ENCODE data around the gene NDST1. TPM values are rescaled to one million over a fixed set of nuclear protein-coding genes. Genes with fewer than 3 reads are reported as not detected.

The NDST1 gene
- 86.9 and 110 TPM in 2 replicates for total RNA-seq

DNA sequence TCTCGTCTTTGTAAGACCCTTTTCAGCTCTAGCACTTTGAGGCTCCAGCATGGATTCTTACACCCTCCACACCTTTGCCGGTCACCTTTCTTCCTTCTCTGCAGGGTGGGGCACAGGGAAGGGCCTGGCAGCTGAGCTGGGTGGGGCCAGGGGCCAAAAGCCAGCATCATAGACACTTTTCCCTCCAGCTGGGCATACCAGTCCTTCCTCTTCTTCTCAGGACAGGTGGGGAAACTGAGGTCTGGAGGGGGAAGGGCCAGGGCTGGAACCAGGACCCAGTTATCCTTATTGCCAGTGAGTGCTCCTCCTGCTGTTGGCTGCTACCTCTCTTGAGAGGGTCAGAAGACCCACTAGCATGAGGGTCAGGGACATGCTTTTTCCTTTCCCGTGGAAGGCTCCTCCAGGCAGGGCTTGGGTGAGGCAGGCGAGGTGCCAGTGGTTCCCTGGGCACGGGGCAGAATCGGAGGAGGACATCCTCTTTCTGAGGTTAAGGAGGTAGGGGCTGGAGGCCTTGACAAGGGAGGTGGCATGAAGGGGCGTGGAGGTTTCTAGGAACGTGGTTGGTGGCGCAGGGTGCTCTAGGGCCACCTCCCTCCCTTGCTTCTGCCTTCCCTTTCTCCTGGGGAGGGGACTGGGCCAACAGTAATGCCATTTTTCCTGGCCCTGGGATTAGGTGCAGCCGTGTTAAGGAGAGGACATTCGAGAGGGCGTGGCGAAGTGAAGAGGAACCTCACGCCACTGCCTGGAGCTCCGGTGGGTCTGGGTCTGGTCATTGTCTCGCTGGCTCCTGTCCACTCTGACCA is at the start of gene NDST1:
Gene NDST1, plus strand, starts transcription at position 658 of the 803 bp plus-strand sequence. CDS start 13,124 bp downstream, outside the sequence.

Other genes starting within 250 kb of the NDST1 start
- gene CAMK2A, start 218.4 kb upstream of the NDST1 start, total RNA-seq: not detected in 2 replicates
- gene ARSI, start 205.2 kb upstream of the NDST1 start, total RNA-seq: 3.3 and 7.2 TPM in 2 replicates
- 15.0 and 15.3 TPM in 2 replicates for gene TCOF1, start 150.4 kb upstream of the NDST1 start, total RNA-seq
- 0.47 and 3.2 TPM in 2 replicates for gene CD74, start 95.2 kb upstream of the NDST1 start, total RNA-seq
- gene RPS14, start 58.4 kb upstream of the NDST1 start, total RNA-seq: 3,625 and 4,446 TPM in 2 replicates
- gene SYNPO, start 132.5 kb downstream of the NDST1 start, total RNA-seq: 2.6 and 13.5 TPM in 2 replicates
- 0.12 and 0.34 TPM in 2 replicates for gene MYOZ3, start 153.1 kb downstream of the NDST1 start, total RNA-seq
- 28.6 and 29.6 TPM in 2 replicates for gene RBM22, start 192.9 kb downstream of the NDST1 start, total RNA-seq

Data from pericardium fibroblast (primary cell).